ENCODE data around the gene CXCL3.

GRCh38 chr4:74013264-74013663, 25.2 kb downstream of the CXCL3 start:
- TF ChIP-seq CTCF (IDR thresholded peaks at IDR 0.05): no peak
- TF ChIP-seq POLR2AphosphoS5 (IDR thresholded peaks at IDR 0.05): no peak
- TF ChIP-seq POLR2A (IDR thresholded peaks at IDR 0.05): no peak
- TF ChIP-seq EP300 (IDR thresholded peaks at IDR 0.05): no peak
